ENCODE data around the gene SOD2.
"Not testable (repeated sequence)": the region's sequence is repeated elsewhere in the genome, so short reads cannot be mapped to it uniquely, and the experiment has no call there.

Gene SOD2

GRCh38 chr6:159681191-159681880 lies 11.7 kb downstream of the SOD2 start:
- DNase-seq = no peak

GRCh38 chr6:159680104-159680503 lies 12.9 kb downstream of the SOD2 start:
- DNase-seq = no peak

DNA sequence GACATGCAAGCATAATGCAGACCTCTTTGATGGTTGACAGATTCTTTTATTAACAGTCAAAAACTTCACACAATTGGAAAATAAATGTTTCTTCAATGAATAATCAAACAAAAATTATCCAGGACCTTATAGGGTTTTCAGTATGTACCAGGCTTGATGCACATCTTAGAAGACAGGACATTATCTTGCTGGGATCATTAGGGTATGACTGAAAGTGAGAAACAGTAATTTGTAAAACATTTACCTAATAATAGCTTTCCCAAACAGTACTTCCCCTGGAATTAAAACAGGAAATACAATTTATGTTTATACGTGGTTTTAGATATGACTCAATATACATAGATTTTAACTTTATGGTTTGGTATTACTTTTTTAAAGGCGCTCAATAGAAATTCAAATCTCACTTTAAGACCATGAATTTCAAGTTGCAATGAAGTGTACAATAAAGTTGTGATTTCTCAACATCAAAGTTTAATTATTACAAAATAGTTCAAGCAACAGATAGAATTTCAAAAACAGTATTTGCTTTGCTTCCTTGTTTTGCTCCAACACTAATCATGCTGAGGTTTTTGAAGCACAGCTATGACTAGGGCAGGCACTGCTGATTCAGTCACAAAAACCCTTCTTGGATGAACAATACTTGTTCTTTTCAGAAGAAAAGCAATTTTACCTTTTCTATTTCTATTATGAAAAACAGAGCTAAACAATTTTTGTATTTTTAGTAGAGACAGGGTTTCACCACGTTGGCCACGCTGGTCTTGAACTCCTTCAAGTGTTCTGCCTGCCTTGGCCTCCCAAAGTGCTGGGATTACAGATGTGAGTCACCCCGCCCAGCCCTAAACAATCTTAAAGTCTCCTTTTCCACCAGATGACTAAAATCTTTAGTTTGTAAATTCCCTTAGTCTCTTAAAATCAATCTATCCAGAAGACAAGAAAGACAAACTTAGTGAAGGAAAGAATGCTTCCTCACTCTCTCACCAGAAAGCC lies 13.7 kb downstream of the SOD2 start:
- no peak for DNase-seq

DNA sequence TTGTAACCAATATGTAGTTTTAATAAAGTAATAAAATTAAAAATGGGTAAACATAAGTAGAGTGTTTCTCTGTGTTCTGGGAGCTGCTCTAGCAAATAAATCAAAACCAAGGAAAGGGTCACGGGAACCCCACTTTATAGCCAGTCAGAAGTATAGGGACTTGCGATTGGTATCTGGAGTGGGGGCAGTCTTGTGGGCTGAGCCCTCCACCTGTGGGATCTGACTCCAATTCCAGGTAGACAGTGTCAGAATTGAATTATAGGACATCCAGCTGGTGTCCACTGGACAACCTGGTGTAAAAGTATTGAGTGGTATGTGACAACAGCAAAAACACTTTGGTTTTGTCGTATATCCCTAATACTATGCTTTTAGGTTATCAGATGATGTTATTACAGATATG lies 14.5 kb downstream of the SOD2 start:
- DNase-seq = no peak

- no peak for DNase-seq
Measured at GRCh38 chr6:159677506-159678165, 15.4 kb downstream of the SOD2 start.

- DNase-seq = no peak
Measured at GRCh38 chr6:159676890-159677505, 16.0 kb downstream of the SOD2 start.

DNA sequence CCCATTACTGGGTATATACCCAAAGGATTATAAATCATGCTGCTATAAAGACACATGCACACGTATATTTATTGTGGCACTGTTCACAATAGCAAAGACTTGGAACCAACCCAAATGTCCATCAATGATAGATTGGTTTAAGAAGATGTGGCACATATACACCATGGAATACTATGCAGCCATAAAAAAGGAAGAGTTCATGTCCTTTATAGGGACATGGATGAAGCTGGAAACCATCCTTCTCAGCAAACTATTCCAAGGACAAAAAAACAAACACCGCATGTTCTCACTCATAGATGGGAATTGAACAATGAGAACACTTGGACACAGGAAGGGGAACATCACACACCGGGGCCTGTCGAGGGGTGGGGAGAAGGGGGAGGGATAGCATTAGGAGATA lies 16.8 kb downstream of the SOD2 start:
- not testable (repeated sequence) for DNase-seq

GRCh38 chr6:159665868-159666635 lies 27.0 kb downstream of the SOD2 start:
- no peak for DNase-seq

DNA sequence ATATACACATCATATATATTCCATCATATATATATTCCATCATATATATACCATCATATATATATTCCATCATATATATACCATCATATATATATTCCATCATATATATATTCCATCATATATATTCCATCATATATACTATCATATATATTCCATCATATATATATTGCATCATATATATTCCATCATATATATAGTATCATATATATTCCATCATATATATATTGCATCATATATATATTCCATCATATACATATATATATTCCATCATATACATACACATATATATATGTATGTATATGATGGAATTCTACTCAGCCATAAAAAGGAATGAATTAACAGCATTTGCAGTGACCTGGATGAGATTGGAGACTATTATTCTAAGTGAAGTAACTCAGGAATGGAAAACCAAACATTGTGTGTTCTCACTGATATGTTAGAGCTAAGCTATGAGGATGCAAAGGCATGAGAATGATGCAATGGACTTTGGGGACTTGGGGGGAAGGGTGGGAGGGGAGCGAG lies 29.6 kb downstream of the SOD2 start:
- not testable (repeated sequence) for DNase-seq

DNA sequence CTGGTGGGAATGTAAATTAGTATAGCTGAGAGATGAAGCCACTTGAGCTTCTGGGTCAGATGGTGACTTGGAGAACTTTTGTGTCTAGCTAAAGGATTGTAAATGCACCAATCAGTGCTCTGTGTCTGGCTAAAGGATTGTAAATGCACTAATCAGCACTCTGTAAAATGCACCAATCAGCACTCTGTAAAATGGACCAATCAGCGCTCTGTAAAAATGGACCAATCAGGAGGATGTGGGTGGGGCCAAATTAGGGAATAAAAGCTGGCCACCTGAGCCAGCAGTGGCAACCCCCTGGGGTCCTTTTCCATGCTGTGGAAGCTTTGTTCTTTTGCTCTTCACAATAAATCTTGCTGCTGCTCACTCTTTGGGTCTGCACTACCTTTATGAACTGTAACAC lies 31.1 kb downstream of the SOD2 start:
- not testable (repeated sequence) for DNase-seq

DNA sequence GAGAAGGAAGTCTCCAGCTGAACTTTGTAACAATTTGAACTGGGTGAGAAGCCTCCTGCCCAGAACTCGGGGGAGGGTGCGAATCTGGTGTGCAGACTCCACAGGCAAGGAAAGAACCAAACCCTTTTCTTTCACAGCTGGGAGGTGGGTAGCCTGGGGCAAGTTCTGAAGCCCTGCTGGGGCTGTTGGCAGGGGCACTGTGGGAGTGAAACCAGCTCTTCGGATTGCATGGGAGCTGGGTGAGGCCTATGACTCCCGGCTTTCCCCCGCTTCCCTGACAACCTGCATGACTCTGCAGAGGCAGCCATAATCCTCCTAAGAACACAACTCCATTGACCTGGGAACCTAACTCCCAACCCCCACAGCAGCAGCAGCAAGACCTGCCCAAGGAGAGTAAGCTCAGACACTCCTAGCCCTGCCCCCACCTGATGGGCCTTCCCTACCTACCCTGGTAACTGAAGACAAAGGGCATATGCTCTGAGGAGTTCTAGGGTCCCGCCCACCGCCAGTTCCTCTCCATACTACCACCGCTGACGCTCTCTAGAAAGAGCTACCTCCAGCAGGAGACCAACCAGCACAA lies 37.5 kb downstream of the SOD2 start:
- no peak for DNase-seq

GRCh38 chr6:159654483-159655098 lies 38.5 kb downstream of the SOD2 start:
- peak; percentile 34 for DNase-seq

DNA sequence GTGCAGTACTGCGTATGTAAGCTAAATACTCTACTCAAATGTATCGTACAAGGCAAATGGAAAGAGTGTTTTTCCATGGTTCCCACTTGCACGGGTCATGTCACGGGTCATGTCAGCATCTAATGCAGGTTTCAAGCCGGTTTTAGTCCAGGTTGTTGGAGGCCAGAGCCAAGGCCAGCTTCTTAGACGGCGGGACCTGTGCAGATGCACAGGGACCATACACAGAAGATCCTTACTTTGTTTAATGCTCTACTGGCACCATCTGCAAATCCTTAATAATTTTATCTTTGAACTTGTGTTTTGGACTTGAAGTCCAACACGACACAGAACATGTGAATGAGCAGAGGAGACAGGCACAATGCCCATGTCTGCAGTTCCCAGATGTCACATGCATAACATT lies 42.7 kb downstream of the SOD2 start:
- DNase-seq = no peak

- no peak for DNase-seq
Measured at GRCh38 chr6:159649441-159649840, 43.6 kb downstream of the SOD2 start.

GRCh38 chr6:159646733-159647132 lies 46.3 kb downstream of the SOD2 start:
- no peak for DNase-seq

- DNase-seq = no peak
Measured at GRCh38 chr6:159646116-159646515, 46.9 kb downstream of the SOD2 start.

- no peak for DNase-seq
Measured at GRCh38 chr6:159645640-159646039, 47.4 kb downstream of the SOD2 start.
